GM18870 (cell line): Measurements from ENCODE around the gene DDX39B.
"Not testable (repeated sequence)": the region's sequence is repeated elsewhere in the genome, so short reads cannot be mapped to it uniquely, and the experiment has no call there.

ENCODE experiments used
- ATAC-seq: cut with Tn5 transposase; IDR thresholded peaks from one replicate; pipeline ENCODE4 v1.9.1; 2021; ENCODE audit warnings: moderate library complexity; ENCODE audit not compliant: unreplicated experiment

The DDX39B gene

GRCh38 chr6:31575952-31576685, 34.3 kb upstream of the DDX39B start:
- ATAC-seq: no peak

GRCh38 chr6:31575335-31575901, 33.6 kb upstream of the DDX39B start, which contains the start of gene TNF:
TNF (plus strand) TSS chr6:31575565; CDS start chr6:31575742, 177 bp downstream.
- ATAC-seq: no peak

GRCh38 chr6:31574106-31575061, 32.6 kb upstream of the DDX39B start:
- no peak for ATAC-seq

- no peak for ATAC-seq
Measured at GRCh38 chr6:31573239-31574105, 31.7 kb upstream of the DDX39B start.

- peak; percentile 40 for ATAC-seq
Measured at GRCh38 chr6:31572041-31572911, 30.5 kb upstream of the DDX39B start, which contains the start of gene LTA. LTA (plus strand) TSS chr6:31572289; CDS start chr6:31572743, 454 bp downstream.

- no peak for ATAC-seq
Measured at GRCh38 chr6:31569861-31570536, 28.2 kb upstream of the DDX39B start.

- peak; percentile 76 for ATAC-seq
Measured at GRCh38 chr6:31568537-31568961, 26.7 kb upstream of the DDX39B start.

- ATAC-seq: no peak
Measured at GRCh38 chr6:31567531-31568370, 25.9 kb upstream of the DDX39B start.

- no peak for ATAC-seq
Measured at GRCh38 chr6:31560697-31561058, 18.9 kb upstream of the DDX39B start.

- peak; percentile 61 for ATAC-seq
Measured at GRCh38 chr6:31559958-31560696, 18.3 kb upstream of the DDX39B start.

- ATAC-seq: no peak
Measured at GRCh38 chr6:31559606-31559957, 17.8 kb upstream of the DDX39B start.

- no peak for ATAC-seq
Measured at GRCh38 chr6:31558631-31559500, 17.1 kb upstream of the DDX39B start.

- ATAC-seq: no peak
Measured at GRCh38 chr6:31558318-31558625, 16.5 kb upstream of the DDX39B start.

GRCh38 chr6:31557443-31558317, 15.9 kb upstream of the DDX39B start:
- no peak for ATAC-seq

- no peak for ATAC-seq
Measured at GRCh38 chr6:31556307-31556706, 14.5 kb upstream of the DDX39B start.

GRCh38 chr6:31551371-31551770, 9.6 kb upstream of the DDX39B start:
- ATAC-seq: not testable (repeated sequence)
